Measurements from ENCODE around the gene CDH16.
"Not testable (repeated sequence)": the region's sequence is repeated elsewhere in the genome, so short reads cannot be mapped to it uniquely, and the experiment has no call there.

CDH16 gene

DNA sequence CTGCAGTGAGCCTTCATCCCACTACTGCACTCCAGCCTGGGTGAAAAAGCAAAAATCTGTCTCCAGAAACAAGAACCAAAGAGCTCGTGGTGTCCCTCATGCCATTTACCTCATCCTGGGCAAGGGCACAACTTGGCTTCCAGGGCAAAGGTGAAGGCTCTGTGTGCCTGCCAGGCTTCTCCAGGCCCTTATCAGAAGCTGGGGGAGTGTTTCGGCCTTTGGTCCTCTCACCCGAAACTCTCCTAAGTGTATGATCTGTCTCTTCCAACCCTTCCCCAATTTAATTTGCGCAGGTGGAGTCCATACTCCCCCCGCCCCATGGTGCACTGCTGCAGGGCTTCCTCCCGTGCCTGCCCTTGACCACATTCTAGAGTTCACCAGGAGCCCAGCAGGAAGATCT lies 17.8 kb upstream of the CDH16 start:
- peaks cover 14% of the 10 kb centered on the region for H4K20me1 ChIP-seq (ENCODE audit: insufficient read depth, low read length, poor library complexity, severe bottlenecking)
- H2AFZ ChIP-seq (ENCODE audit: low read length), result no peak overlapping the region
- H3K9me3 ChIP-seq (ENCODE audit: insufficient read depth, low read depth, low read length), result no peaks in the 10 kb centered on the region
- peak overlapping the region; percentile 94 for H3K4me3 ChIP-seq (ENCODE audit: low read length, poor library complexity, severe bottlenecking)
- H3K27me3 ChIP-seq (ENCODE audit: insufficient read depth, low read length, poor library complexity, severe bottlenecking), result no peaks in the 10 kb centered on the region
- H3K9ac ChIP-seq (ENCODE audit: low read depth, low read length, poor library complexity, severe bottlenecking), result peak overlapping the region; percentile 97
- 0 out of 2 replicates have a peak, but pooled peaks cover 7% of the 10 kb centered on the region for H3K36me3 ChIP-seq (ENCODE audit: insufficient read depth, low read length)
- peaks cover 34% of the 10 kb centered on the region for H3K4me1 ChIP-seq (ENCODE audit: insufficient read depth, low read length, poor library complexity, severe bottlenecking)
- no peak for TF ChIP-seq CTCF (conservative IDR thresholded peaks at IDR 0.05; ENCODE audit: low read length)
- no peak for TF ChIP-seq EZH2phosphoT487 (IDR thresholded peaks at IDR 0.05; ENCODE audit: borderline replicate concordance)
- peak overlapping the region; percentile 99 for H3K4me2 ChIP-seq (ENCODE audit: low read depth, low read length, poor library complexity, severe bottlenecking)
- H3F3A ChIP-seq (ENCODE audit: low read depth), result no peaks in the 10 kb centered on the region
- H3K9me2 ChIP-seq (replicated peaks; ENCODE audit: low read depth, low read length), result no peaks in the 10 kb centered on the region
- peaks cover 47% of the 10 kb centered on the region for H3K79me2 ChIP-seq (ENCODE audit: insufficient read depth, low read length)

DNA sequence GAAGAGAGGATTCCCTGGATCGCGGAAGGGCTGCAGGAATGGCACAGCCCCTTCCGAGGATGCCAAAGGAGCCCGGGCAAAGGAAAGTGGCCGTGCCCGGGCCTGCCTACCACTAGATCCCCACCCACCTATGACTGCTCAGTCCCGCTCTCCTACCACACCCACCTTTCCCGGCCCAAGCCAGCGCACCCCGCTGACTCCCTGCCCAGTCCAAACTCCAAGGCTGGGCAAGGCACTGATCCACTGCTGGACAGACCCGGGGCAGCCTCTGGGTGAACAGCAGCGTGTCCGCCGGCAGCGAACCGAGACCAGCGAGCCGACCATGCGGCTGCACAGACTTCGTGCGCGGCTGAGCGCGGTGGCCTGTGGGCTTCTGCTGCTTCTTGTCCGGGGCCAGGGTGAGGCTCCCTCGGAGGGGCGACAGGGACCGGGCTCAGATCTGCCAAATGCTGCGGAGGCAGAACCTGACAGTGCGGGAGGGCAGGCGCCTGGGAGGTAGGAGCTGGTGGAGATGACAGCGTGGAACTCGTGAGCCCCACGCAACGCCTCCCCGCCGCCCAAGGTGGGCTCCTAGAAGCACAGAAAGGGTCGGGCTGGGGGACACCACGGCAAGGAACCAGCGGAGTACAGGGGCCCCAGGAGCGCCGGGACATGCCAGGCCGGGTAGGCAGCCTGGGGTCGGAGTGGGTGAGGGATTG lies 16.8 kb upstream of the CDH16 start, which contains the start of gene CES2:
Gene CES2, plus strand, starts transcription at position 203 of the 698 bp plus-strand sequence. Its CDS starts 120 bp downstream, at position 323.
- H3K27me3 ChIP-seq (ENCODE audit: insufficient read depth, low read length, poor library complexity, severe bottlenecking), result no peaks in the 10 kb centered on the region
- H2AFZ ChIP-seq (ENCODE audit: low read length), result peak within 1 kb of the TSS; percentile 80
- peaks cover 47% of the 10 kb centered on the region for H3K79me2 ChIP-seq (ENCODE audit: insufficient read depth, low read length)
- H3K9ac ChIP-seq (ENCODE audit: low read depth, low read length, poor library complexity, severe bottlenecking), result peak within 1 kb of the TSS; percentile 97
- no peaks in the 10 kb centered on the region for H3K9me2 ChIP-seq (replicated peaks; ENCODE audit: low read depth, low read length)
- 0 out of 2 replicates have a peak, but pooled peaks cover 3% of the 10 kb centered on the region for H3K36me3 ChIP-seq (ENCODE audit: insufficient read depth, low read length)
- no peak for TF ChIP-seq EZH2phosphoT487 (IDR thresholded peaks at IDR 0.05; ENCODE audit: borderline replicate concordance)
- no peak for TF ChIP-seq CTCF (conservative IDR thresholded peaks at IDR 0.05; ENCODE audit: low read length)
- H3K4me2 ChIP-seq (ENCODE audit: low read depth, low read length, poor library complexity, severe bottlenecking), result peak within 1 kb of the TSS; percentile 99
- H3K9me3 ChIP-seq (ENCODE audit: insufficient read depth, low read depth, low read length), result no peaks in the 10 kb centered on the region
- H3K4me3 ChIP-seq (ENCODE audit: low read length, poor library complexity, severe bottlenecking), result peak within 1 kb of the TSS; percentile 94
- peaks cover 34% of the 10 kb centered on the region for H3K4me1 ChIP-seq (ENCODE audit: insufficient read depth, low read length, poor library complexity, severe bottlenecking)
- no peaks in the 10 kb centered on the region for H3F3A ChIP-seq (ENCODE audit: low read depth)
- H4K20me1 ChIP-seq (ENCODE audit: insufficient read depth, low read length, poor library complexity, severe bottlenecking), result peaks cover 14% of the 10 kb centered on the region

- peaks cover 14% of the 10 kb centered on the region for H4K20me1 ChIP-seq (ENCODE audit: insufficient read depth, low read length, poor library complexity, severe bottlenecking)
- not testable (repeated sequence) for H3K9me3 ChIP-seq (ENCODE audit: insufficient read depth, low read depth, low read length); H3K36me3 ChIP-seq (ENCODE audit: insufficient read depth, low read length); H3F3A ChIP-seq (ENCODE audit: low read depth); H3K9me2 ChIP-seq (replicated peaks; ENCODE audit: low read depth, low read length); H3K27me3 ChIP-seq (ENCODE audit: insufficient read depth, low read length, poor library complexity, severe bottlenecking)
- H3K4me1 ChIP-seq (ENCODE audit: insufficient read depth, low read length, poor library complexity, severe bottlenecking), result peaks cover 34% of the 10 kb centered on the region
- H3K4me2 ChIP-seq (ENCODE audit: low read depth, low read length, poor library complexity, severe bottlenecking), result peak overlapping the region; percentile 99
- peak overlapping the region; percentile 80 for H2AFZ ChIP-seq (ENCODE audit: low read length)
- peak overlapping the region; percentile 97 for H3K9ac ChIP-seq (ENCODE audit: low read depth, low read length, poor library complexity, severe bottlenecking)
- peaks cover 47% of the 10 kb centered on the region for H3K79me2 ChIP-seq (ENCODE audit: insufficient read depth, low read length)
- peak overlapping the region; percentile 94 for H3K4me3 ChIP-seq (ENCODE audit: low read length, poor library complexity, severe bottlenecking)
Measured at GRCh38 chr16:66934839-66935313, 16.2 kb upstream of the CDH16 start.

Data from Loucy (cell line).